Measurements from ENCODE around the gene BEAN1. TPM values are rescaled to one million over a fixed set of nuclear protein-coding genes. Genes with fewer than 3 reads are reported as not detected.

The BEAN1 gene
- total and polyA plus RNA-seq, 8 donors, result 0.08 to 0.41 (median 0.14) TPM; not detected in 5

GRCh38 chr16:66389256-66390176 lies 37.6 kb upstream of the BEAN1 start:
- FAIRE-seq, result no peak
- Histone ChIP-seq H3K4me1 (no peaks in the 10 kb centered on the region), H3K36me3 (no peaks in the 10 kb centered on the region), H3K9me3 (no peaks in the 10 kb centered on the region), H3K27ac (no peak overlapping the region), H3K27me3 (no peaks in the 10 kb centered on the region), H3K4me3 (no peak overlapping the region)
- intact Hi-C loops (cut with DNase I), result no loop called here
- TF ChIP-seq CTCF (IDR thresholded peaks at IDR 0.05), result no peak
- ATAC-seq, result no peak
- 90 to 92% methylated on average over 13 of the region's 13 CpGs for WGBS, 2 donors
- no peak for DNase-seq

GRCh38 chr16:66390346-66391108 lies 36.6 kb upstream of the BEAN1 start:
- 85 to 86% methylated on average over 14 of the region's 14 CpGs for WGBS, 2 donors
- DNase-seq (no peak), FAIRE-seq (no peak), ATAC-seq (no peak)
- TF ChIP-seq CTCF (IDR thresholded peaks at IDR 0.05), result no peak
- no peaks in the 10 kb centered on the region for H3K36me3 ChIP-seq
- intact Hi-C loops (cut with DNase I), result no loop called here
- no peaks in the 10 kb centered on the region for H3K4me1 ChIP-seq
- H3K27ac ChIP-seq, result no peak overlapping the region
- no peaks in the 10 kb centered on the region for H3K27me3 ChIP-seq
- no peak overlapping the region for H3K4me3 ChIP-seq
- no peaks in the 10 kb centered on the region for H3K9me3 ChIP-seq

- 78 to 84% methylated on average over 18 of the region's 18 CpGs for WGBS, 2 donors
- no peak for TF ChIP-seq CTCF (IDR thresholded peaks at IDR 0.05)
- H3K27me3 ChIP-seq, result no peaks in the 10 kb centered on the region
- H3K9me3 ChIP-seq, result no peaks in the 10 kb centered on the region
- intact Hi-C loops (cut with DNase I), result no loop called here
- FAIRE-seq (no peak), ATAC-seq (no peak), DNase-seq (no peak)
- H3K27ac ChIP-seq, result no peak overlapping the region
- no peaks in the 10 kb centered on the region for H3K4me1 ChIP-seq
- H3K36me3 ChIP-seq, result no peaks in the 10 kb centered on the region
- no peak overlapping the region for H3K4me3 ChIP-seq
Measured at GRCh38 chr16:66391726-66392670, 35.1 kb upstream of the BEAN1 start.

- H3K4me3 ChIP-seq, result no peak overlapping the region
- H3K9me3 ChIP-seq, result no peaks in the 10 kb centered on the region
- no peaks in the 10 kb centered on the region for H3K36me3 ChIP-seq
- H3K27ac ChIP-seq, result no peak overlapping the region
- H3K4me1 ChIP-seq, result no peaks in the 10 kb centered on the region
- intact Hi-C loops (cut with DNase I), result no loop called here
- WGBS, 2 donors, result 84 to 92% methylated on average over 7 of the region's 7 CpGs
- FAIRE-seq (no peak), DNase-seq (no peak), ATAC-seq (no peak)
- TF ChIP-seq CTCF (IDR thresholded peaks at IDR 0.05), result no peak
- H3K27me3 ChIP-seq, result no peaks in the 10 kb centered on the region
Measured at GRCh38 chr16:66395806-66396555, 31.1 kb upstream of the BEAN1 start.

Data from pancreas (tissue), 10 donors.